ENCODE measurements around the gene RNF113B. TPM values are rescaled to one million over a fixed set of nuclear protein-coding genes. Genes with fewer than 3 reads are reported as not detected.

The RNF113B gene
- total and polyA plus RNA-seq, 2 of the 4 experiments (the other 2 are of a cell fraction): not detected

DNA sequence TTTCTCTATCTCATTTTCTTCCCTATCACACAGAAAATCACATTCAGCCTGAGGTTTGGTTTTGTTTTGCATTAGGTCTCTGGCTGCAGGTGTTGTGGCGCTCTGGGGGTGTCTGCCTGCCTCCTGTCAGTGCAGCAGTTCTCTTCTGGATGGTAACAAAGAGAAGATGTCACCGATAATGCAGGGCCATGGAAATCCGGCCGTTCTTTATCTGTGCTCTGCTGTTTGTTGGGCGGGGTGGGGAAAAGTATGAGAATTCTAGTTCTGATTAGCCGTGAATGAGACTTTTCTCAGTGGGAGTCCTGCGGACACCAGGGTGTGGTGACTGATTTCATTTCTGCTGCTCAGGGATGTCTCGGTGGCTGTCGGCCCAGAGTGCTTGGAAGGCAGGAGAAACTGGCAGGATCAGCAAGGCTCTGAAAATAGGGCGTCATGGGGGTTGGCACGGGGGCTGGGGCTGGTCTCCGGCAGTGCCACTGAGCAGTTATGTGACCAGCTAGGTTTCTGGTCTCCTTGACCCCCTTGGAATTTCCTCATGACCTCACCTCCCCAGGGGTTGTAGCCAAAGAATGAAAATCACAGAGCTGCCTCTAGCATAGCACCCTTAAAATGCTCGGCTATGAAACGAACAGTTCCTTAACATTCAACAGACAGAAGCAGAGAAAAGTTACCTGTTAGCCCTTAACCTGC is 5.0 kb downstream of the RNF113B start:
- no TSS peak for BruUV-seq (replicated peaks)
- Histone ChIP-seq H3K18ac (ENCODE audit: low read depth, low read length) (peak overlapping the region; percentile 88), H2AK9ac (replicated peaks; ENCODE audit: low read depth, low read length, poor library complexity) (peak overlapping the region; percentile 5), H2BK20ac (ENCODE audit: low read depth, low read length) (peak overlapping the region; percentile 87), H3K4me1 (ENCODE audit: control insufficient read depth, insufficient read depth, low read length) (peaks cover 38% of the 10 kb centered on the region), H3K56ac (ENCODE audit: extremely low read depth, insufficient read depth, low read length) (peak overlapping the region; percentile 80), H4K20me1 (ENCODE audit: insufficient read depth, low read length) (peaks cover 23% of the 10 kb centered on the region; the same call in 1 of the 2 replicates), H2AK5ac (ENCODE audit: low read depth, low read length) (peak overlapping the region; percentile 80), H2AFZ (replicated peaks; ENCODE audit: low read length, poor library complexity) (peak overlapping the region; percentile 18), H2BK5ac (ENCODE audit: low read depth, low read length, poor library complexity, severe bottlenecking) (peak overlapping the region; percentile 91), H3K27ac (ENCODE audit: insufficient read depth, low read length) (peak overlapping the region; percentile 99), H3K36me3 (ENCODE audit: control insufficient read depth, insufficient read depth, low read length) (peaks cover 10% of the 10 kb centered on the region), H3K79me1 (ENCODE audit: low read depth in 1 of 2, low read length in 2 of 2) (peaks cover 28 to 78% of the 10 kb centered on the region in 2 experiments), H3K9ac (ENCODE audit: low read depth, low read length) (peak overlapping the region; percentile 74), H2BK15ac (ENCODE audit: low read depth, low read length) (peak overlapping the region; percentile 39; the same call in 2 of the 3 replicates), H3K23ac (ENCODE audit: low read depth, low read length) (peak overlapping the region; percentile 95), H4K5ac (ENCODE audit: low read depth, low read length) (peak overlapping the region; percentile 80), H3K4ac (ENCODE audit: low read depth, low read length) (peak overlapping the region; percentile 89), H3K27me3 (ENCODE audit: control insufficient read depth, insufficient read depth, low read length) (no peaks in the 10 kb centered on the region), H3K4me3 (ENCODE audit: insufficient read depth, low read depth, low read length) (no peak overlapping the region), H3K4me2 (ENCODE audit: low read depth, low read length) (peak overlapping the region; percentile 61), H3K14ac (replicated peaks; ENCODE audit: low read depth, low read length) (peak overlapping the region; percentile 74), H4K91ac (ENCODE audit: insufficient read depth, low read depth, low read length) (peak overlapping the region; percentile 75), H2BK120ac (ENCODE audit: low read depth, low read length) (peak overlapping the region; percentile 90), H4K8ac (ENCODE audit: low read depth in 2 of 2, low read length in 2 of 2) (peak overlapping the region; percentile 79 to 82), H3K9me3 (ENCODE audit: control insufficient read depth, insufficient read depth, low read length) (no peaks in the 10 kb centered on the region), H3K9me1 (ENCODE audit: insufficient read depth, low read length) (peaks cover 19% of the 10 kb centered on the region)
- in situ Hi-C loops (cut with MboI; ENCODE audit: low sequenced_read_pairs) (loop anchor here (5.0 kb wide), 1 partner anchor 45 kb away; no protein-coding TSS in a partner anchor), dilution Hi-C loops (cut with HindIII; ENCODE audit: low sequenced_read_pairs, unreplicated experiment) (no loop called here), intact Hi-C loops (cut with micrococcal nuclease) (loop anchor here (2.0 kb wide), 3 partner anchors 27 to 43 kb away; no protein-coding TSS in a partner anchor)
- DNase-seq (peak; percentile 32), ATAC-seq (ENCODE audit: low read depth) (peak; percentile 1; the same call in 1 of the 2 replicates)
- WGBS, 2 experiments (ENCODE audit: extremely low coverage in 2 of 2, insufficient read length in 1 of 2): 32% methylated on average over 9 of the region's 14 CpGs; no CpG with 5 or more reads in 1 of the 2 experiments
- ChIA-PET POLR2A (ENCODE audit: unreplicated experiment) (no interaction called here), CTCF (interaction anchor here (1.0 kb wide), 1 partner anchor 16 kb away, joined by 4 read pairs; no protein-coding TSS in a partner anchor)
- TF ChIP-seq SMC3 (IDR thresholded peaks at IDR 0.05; ENCODE audit: low read depth, low read length) (no peak), MXI1 (IDR thresholded peaks at IDR 0.05; ENCODE audit: borderline replicate concordance, low read depth, low read length) (no peak), NFE2L2 (IDR thresholded peaks at IDR 0.05; ENCODE audit: low read depth, low read length) (no peak), FOS (IDR thresholded peaks at IDR 0.05; ENCODE audit: low read depth, low read length) (no peak), BHLHE40 (IDR thresholded peaks at IDR 0.05; ENCODE audit: low read depth, low read length) (no peak), POLR2A (IDR thresholded peaks at IDR 0.05; ENCODE audit: low read depth, low read length) (no peak), MAZ (IDR thresholded peaks at IDR 0.05; ENCODE audit: borderline replicate concordance, low read depth, low read length) (no peak), RCOR1 (IDR thresholded peaks at IDR 0.05; ENCODE audit: insufficient replicate concordance, low read length) (no peak), CHD1 (IDR thresholded peaks at IDR 0.05; ENCODE audit: low read depth, low read length) (no peak), MAFK (IDR thresholded peaks at IDR 0.05; ENCODE audit: low read depth, low read length) (no peak), CEBPB (IDR thresholded peaks at IDR 0.05; ENCODE audit: low read depth, low read length) (no peak)
- TF ChIP-seq, protein P1, sequence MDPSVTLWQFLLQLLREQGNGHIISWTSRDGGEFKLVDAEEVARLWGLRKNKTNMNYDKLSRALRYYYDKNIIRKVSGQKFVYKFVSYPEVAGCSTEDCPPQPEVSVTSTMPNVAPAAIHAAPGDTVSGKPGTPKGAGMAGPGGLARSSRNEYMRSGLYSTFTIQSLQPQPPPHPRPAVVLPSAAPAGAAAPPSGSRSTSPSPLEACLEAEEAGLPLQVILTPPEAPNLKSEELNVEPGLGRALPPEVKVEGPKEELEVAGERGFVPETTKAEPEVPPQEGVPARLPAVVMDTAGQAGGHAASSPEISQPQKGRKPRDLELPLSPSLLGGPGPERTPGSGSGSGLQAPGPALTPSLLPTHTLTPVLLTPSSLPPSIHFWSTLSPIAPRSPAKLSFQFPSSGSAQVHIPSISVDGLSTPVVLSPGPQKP (IDR thresholded peaks at IDR 0.05; ENCODE audit: borderline replicate concordance, low read depth, low read length): no peak
- TF ChIP-seq, protein P2, sequence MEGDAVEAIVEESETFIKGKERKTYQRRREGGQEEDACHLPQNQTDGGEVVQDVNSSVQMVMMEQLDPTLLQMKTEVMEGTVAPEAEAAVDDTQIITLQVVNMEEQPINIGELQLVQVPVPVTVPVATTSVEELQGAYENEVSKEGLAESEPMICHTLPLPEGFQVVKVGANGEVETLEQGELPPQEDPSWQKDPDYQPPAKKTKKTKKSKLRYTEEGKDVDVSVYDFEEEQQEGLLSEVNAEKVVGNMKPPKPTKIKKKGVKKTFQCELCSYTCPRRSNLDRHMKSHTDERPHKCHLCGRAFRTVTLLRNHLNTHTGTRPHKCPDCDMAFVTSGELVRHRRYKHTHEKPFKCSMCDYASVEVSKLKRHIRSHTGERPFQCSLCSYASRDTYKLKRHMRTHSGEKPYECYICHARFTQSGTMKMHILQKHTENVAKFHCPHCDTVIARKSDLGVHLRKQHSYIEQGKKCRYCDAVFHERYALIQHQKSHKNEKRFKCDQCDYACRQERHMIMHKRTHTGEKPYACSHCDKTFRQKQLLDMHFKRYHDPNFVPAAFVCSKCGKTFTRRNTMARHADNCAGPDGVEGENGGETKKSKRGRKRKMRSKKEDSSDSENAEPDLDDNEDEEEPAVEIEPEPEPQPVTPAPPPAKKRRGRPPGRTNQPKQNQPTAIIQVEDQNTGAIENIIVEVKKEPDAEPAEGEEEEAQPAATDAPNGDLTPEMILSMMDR (conservative IDR thresholded peaks at IDR 0.05; ENCODE audit: low read depth, low read length): no peak
- TF ChIP-seq, protein P3, sequence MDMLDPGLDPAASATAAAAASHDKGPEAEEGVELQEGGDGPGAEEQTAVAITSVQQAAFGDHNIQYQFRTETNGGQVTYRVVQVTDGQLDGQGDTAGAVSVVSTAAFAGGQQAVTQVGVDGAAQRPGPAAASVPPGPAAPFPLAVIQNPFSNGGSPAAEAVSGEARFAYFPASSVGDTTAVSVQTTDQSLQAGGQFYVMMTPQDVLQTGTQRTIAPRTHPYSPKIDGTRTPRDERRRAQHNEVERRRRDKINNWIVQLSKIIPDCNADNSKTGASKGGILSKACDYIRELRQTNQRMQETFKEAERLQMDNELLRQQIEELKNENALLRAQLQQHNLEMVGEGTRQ (IDR thresholded peaks at IDR 0.05; ENCODE audit: low read depth, low read length): no peak
